ENCODE results near the gene SLC22A12. TPM values are rescaled to one million over a fixed set of nuclear protein-coding genes. Genes with fewer than 3 reads are reported as not detected.

SLC22A12 gene
- total and polyA plus RNA-seq, 2 donors from 2014 or later = 5.3 to 85.9 TPM

DNA sequence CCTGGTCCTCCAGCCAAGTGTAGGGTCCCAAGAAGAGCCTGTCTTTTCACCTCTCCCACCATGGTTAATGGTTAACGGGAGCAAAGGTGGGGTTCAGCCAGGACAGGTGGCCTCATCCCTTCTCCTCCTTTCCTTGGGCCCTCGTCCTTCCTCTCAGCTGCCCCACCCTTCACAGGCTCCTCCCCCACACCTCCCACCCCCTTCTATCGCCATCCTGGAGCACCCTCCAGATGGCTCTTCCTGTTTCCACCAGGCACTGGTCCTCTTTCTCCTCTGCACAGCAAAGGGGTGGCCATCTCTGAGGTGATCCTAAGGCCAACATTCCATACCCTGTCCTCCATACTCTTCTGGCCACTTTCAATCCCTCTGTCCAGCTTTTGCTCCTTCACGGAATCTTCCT lies 48.9 kb downstream of the SLC22A12 start:
- no peaks in the 10 kb centered on the region for H3K9me3 ChIP-seq (ENCODE audit: control insufficient read depth in 2 of 3, insufficient read depth in 1 of 3, low read length in 3 of 3)
- no peak overlapping the region for H3K4me3 ChIP-seq (ENCODE audit: low read length in 3 of 3)
- no peak for TF ChIP-seq CTCF (IDR thresholded peaks at IDR 0.05; ENCODE audit: borderline replicate concordance, extremely low read depth, insufficient read depth)
- peaks cover 0 to 12% (median 3%) of the 10 kb centered on the region in 3 donors for H3K4me1 ChIP-seq (ENCODE audit: control insufficient read depth in 2 of 3, insufficient read depth in 2 of 3, low read depth in 1 of 3, low read length in 3 of 3)
- DNase-seq (no peak), FAIRE-seq (no peak)
- H3K27me3 ChIP-seq (ENCODE audit: control insufficient read depth, insufficient read depth, low read length) = peaks cover 7% of the 10 kb centered on the region
- no peak overlapping the region for H3K9ac ChIP-seq (ENCODE audit: low read length in 3 of 3)
- intact Hi-C loops (cut with DNase I) = no loop called here
- no peaks in the 10 kb centered on the region for H3K36me3 ChIP-seq (ENCODE audit: control insufficient read depth in 2 of 3, insufficient read depth in 3 of 3, low read length in 3 of 3)
- H3K27ac ChIP-seq (ENCODE audit: low read depth in 2 of 2, low read length in 2 of 2) = no peak overlapping the region

GRCh38 chr11:64641596-64642417 lies 50.8 kb downstream of the SLC22A12 start:
- DNase-seq (no peak), FAIRE-seq (no peak)
- intact Hi-C loops (cut with DNase I) = no loop called here
- Histone ChIP-seq H3K9me3 (ENCODE audit: control insufficient read depth in 2 of 3, insufficient read depth in 1 of 3, low read length in 3 of 3) (no peaks in the 10 kb centered on the region), H3K27ac (ENCODE audit: low read depth in 2 of 2, low read length in 2 of 2) (no peak overlapping the region), H3K9ac (ENCODE audit: low read length in 3 of 3) (no peak overlapping the region), H3K4me3 (ENCODE audit: low read length in 3 of 3) (peak overlapping the region in 1 of 3 donors; percentile 31), H3K27me3 (ENCODE audit: control insufficient read depth, insufficient read depth, low read length) (peaks cover 7% of the 10 kb centered on the region), H3K4me1 (ENCODE audit: control insufficient read depth in 2 of 3, insufficient read depth in 2 of 3, low read depth in 1 of 3, low read length in 3 of 3) (peaks cover 0 to 12% (median 3%) of the 10 kb centered on the region in 3 donors), H3K36me3 (ENCODE audit: control insufficient read depth in 2 of 3, insufficient read depth in 3 of 3, low read length in 3 of 3) (no peaks in the 10 kb centered on the region)
- no peak for TF ChIP-seq CTCF (IDR thresholded peaks at IDR 0.05; ENCODE audit: borderline replicate concordance, extremely low read depth, insufficient read depth)

GRCh38 chr11:64642418-64642735 lies 51.4 kb downstream of the SLC22A12 start:
- Histone ChIP-seq H3K4me3 (ENCODE audit: low read length in 3 of 3) (no peak overlapping the region), H3K36me3 (ENCODE audit: control insufficient read depth in 2 of 3, insufficient read depth in 3 of 3, low read length in 3 of 3) (no peaks in the 10 kb centered on the region), H3K27me3 (ENCODE audit: control insufficient read depth, insufficient read depth, low read length) (peaks cover 7% of the 10 kb centered on the region), H3K4me1 (ENCODE audit: control insufficient read depth in 2 of 3, insufficient read depth in 2 of 3, low read depth in 1 of 3, low read length in 3 of 3) (peaks cover 0 to 12% (median 3%) of the 10 kb centered on the region in 3 donors), H3K9me3 (ENCODE audit: control insufficient read depth in 2 of 3, insufficient read depth in 1 of 3, low read length in 3 of 3) (no peaks in the 10 kb centered on the region), H3K27ac (ENCODE audit: low read depth in 2 of 2, low read length in 2 of 2) (no peak overlapping the region), H3K9ac (ENCODE audit: low read length in 3 of 3) (no peak overlapping the region)
- TF ChIP-seq CTCF (IDR thresholded peaks at IDR 0.05; ENCODE audit: borderline replicate concordance, extremely low read depth, insufficient read depth) = no peak
- DNase-seq = peak in 1 of 5 donors; percentile 29
- intact Hi-C loops (cut with DNase I) = no loop called here
- FAIRE-seq = no peak

All from kidney (tissue), 14 donors.